GM23338 (cell line): ENCODE results near the gene PLAAT3. TPM values are rescaled to one million over a fixed set of nuclear protein-coding genes. Genes with fewer than 3 reads are reported as not detected.

ENCODE experiments used
- ATAC-seq: fragments of 200-7000 bp; cut with Tn5 transposase; 3 replicates; pipeline ENCODE4 v1.9.1; 2020
- DNase-seq: peaks from one replicate; pipeline ENCODE4 v3.0.0-alpha.2; 2015; ENCODE audit warnings: low spot score
- H2AFZ ChIP-seq: fragments of 200-600 bp; sonication (generic); 2 replicates; pipeline ENCODE4 v1.8.0; 2016; ENCODE audit warnings: antibody characterized with exemption, mild to moderate bottlenecking, moderate library complexity
- H3F3A ChIP-seq: fragments of 200-600 bp; sonication (generic); replicated peaks from 2 replicates; pipeline ENCODE4 v1.8.0; 2017; ENCODE audit warnings: antibody characterized with exemption, mixed run types, low read depth
- H3K27ac ChIP-seq: fragments of 200-600 bp; sonication (generic); 2 replicates; pipeline ENCODE4 v1.6.1; 2016; ENCODE audit warnings: low read depth
- H3K27me3 ChIP-seq: fragments of 200-600 bp; sonication (generic); 2 replicates; pipeline ENCODE4 v1.8.0; 2016; ENCODE audit warnings: mild to moderate bottlenecking, mixed run types, moderate library complexity; ENCODE audit not compliant: insufficient read depth
- H3K36me3 ChIP-seq: fragments of 200-600 bp; sonication (generic); 2 replicates; pipeline ENCODE4 v1.8.0; 2016; ENCODE audit warnings: mild to moderate bottlenecking; ENCODE audit not compliant: insufficient read depth
- H3K4me1 ChIP-seq: fragments of 200-600 bp; sonication (generic); 2 replicates; pipeline ENCODE4 v1.8.0; 2016; ENCODE audit warnings: mild to moderate bottlenecking, moderate library complexity; ENCODE audit not compliant: insufficient read depth
- H3K4me2 ChIP-seq: fragments of 200-600 bp; sonication (generic); 2 replicates; pipeline ENCODE4 v1.7.1; 2017; ENCODE audit warnings: mixed run types
- H3K4me3 ChIP-seq: fragments of 200-600 bp; sonication (generic); 2 replicates; pipeline ENCODE4 v1.6.1; 2016; ENCODE audit warnings: mixed run types
- H3K79me2 ChIP-seq: fragments of 200-600 bp; sonication (generic); replicated peaks from 2 replicates; pipeline ENCODE4 v1.8.0; 2017; ENCODE audit warnings: mild to moderate bottlenecking; ENCODE audit not compliant: insufficient read depth
- H3K9me2 ChIP-seq: fragments of 200-600 bp; sonication (generic); 2 replicates; pipeline ENCODE4 v1.8.0; 2017; ENCODE audit not compliant: insufficient read depth
- H4K20me1 ChIP-seq: fragments of 200-600 bp; sonication (generic); replicated peaks from 2 replicates; pipeline ENCODE4 v1.8.0; 2017; ENCODE audit warnings: mild to moderate bottlenecking; ENCODE audit not compliant: insufficient read depth
- H3K27ac Mint-ChIP-seq: 2 replicates; pipeline ENCODE4 v1.8.0; 2020; ENCODE audit warnings: inconsistent platforms, mild to moderate bottlenecking, moderate library complexity, mixed read lengths
- H3K27me3 Mint-ChIP-seq: 3 replicates; pipeline ENCODE4 v1.8.0; 2022; ENCODE audit warnings: low read depth, mild to moderate bottlenecking, moderate library complexity, mixed read lengths, inconsistent platforms; ENCODE audit not compliant: insufficient read depth, poor library complexity
- H3K36me3 Mint-ChIP-seq: 3 replicates; pipeline ENCODE4 v1.8.0; 2021; ENCODE audit warnings: low read depth, mild to moderate bottlenecking, inconsistent platforms, moderate library complexity, mixed read lengths
- H3K4me1 Mint-ChIP-seq: 3 replicates; pipeline ENCODE4 v1.8.0; 2020; ENCODE audit warnings: mild to moderate bottlenecking, inconsistent platforms, mixed read lengths
- H3K4me3 Mint-ChIP-seq: 3 replicates; pipeline ENCODE4 v1.8.0; 2021; ENCODE audit warnings: moderate library complexity, mild to moderate bottlenecking, inconsistent platforms, mixed read lengths
- H3K9me3 Mint-ChIP-seq: 3 replicates; pipeline ENCODE4 v1.8.0; 2020; ENCODE audit warnings: moderate library complexity, mild to moderate bottlenecking, inconsistent platforms, mixed read lengths
- CREB1 ChIP-seq: fragments of 250-450 bp; sonication (Bioruptor Pico); IDR thresholded peaks from 2 replicates; pipeline ENCODE4 v1.5.0; 2020; ENCODE audit warnings: low read depth, mild to moderate bottlenecking, moderate library complexity
- CTCF ChIP-seq, 2 experiments: fragments of 200-600 bp in 1 of 2; sonication (generic) in 1 of 2; conservative IDR thresholded peaks; 2 replicates each; pipeline versions ENCODE4 v1.5.1 to v1.6.1; 2016 to 2017; ENCODE audit warnings: antibody characterized with exemption in 2 of 2, low read depth in 2 of 2, mild to moderate bottlenecking in 2 of 2, moderate library complexity in 1 of 2
- ETS1 ChIP-seq: IDR thresholded peaks from 2 replicates; pipeline ENCODE4 v1.6.1; 2016; ENCODE audit warnings: antibody characterized with exemption
- EZH2 ChIP-seq: fragments of 200-600 bp; sonication (generic); IDR thresholded peaks from one replicate; pipeline ENCODE4 v1.8.0; 2017; ENCODE audit warnings: antibody characterized with exemption, mild to moderate bottlenecking, low read depth; ENCODE audit not compliant: unreplicated experiment
- EZH2phosphoT487 ChIP-seq: fragments of 200-600 bp; sonication (generic); IDR thresholded peaks from one replicate; pipeline ENCODE4 v1.8.1; 2018; ENCODE audit warnings: antibody characterized with exemption; ENCODE audit not compliant: unreplicated experiment
- JUNB ChIP-seq: IDR thresholded peaks from one replicate; pipeline ENCODE4 v1.6.1; 2016; ENCODE audit warnings: antibody characterized with exemption; ENCODE audit not compliant: unreplicated experiment
- NANOG ChIP-seq: IDR thresholded peaks from 2 replicates; pipeline ENCODE4 v1.6.1; 2016; ENCODE audit warnings: antibody characterized with exemption, borderline replicate concordance
- REST ChIP-seq: IDR thresholded peaks from one replicate; pipeline ENCODE4 v1.6.1; 2018; ENCODE audit warnings: antibody characterized with exemption; ENCODE audit not compliant: unreplicated experiment
- STAT1 ChIP-seq: IDR thresholded peaks from one replicate; pipeline ENCODE4 v1.6.1; 2016; ENCODE audit warnings: antibody characterized with exemption; ENCODE audit not compliant: unreplicated experiment
- ZNF114 ChIP-seq: fragments of 250-450 bp; sonication (Bioruptor Pico); IDR thresholded peaks from 2 replicates; pipeline ENCODE4 v1.5.0; 2020; ENCODE audit warnings: mild to moderate bottlenecking, moderate library complexity
- ZNF331 ChIP-seq: fragments of 250-450 bp; sonication (Bioruptor Pico); IDR thresholded peaks from 2 replicates; pipeline ENCODE4 v1.5.0; 2020; ENCODE audit warnings: low read depth, mild to moderate bottlenecking, moderate library complexity
- ZNF462 ChIP-seq: fragments of 250-450 bp; sonication (Bioruptor Pico); IDR thresholded peaks from 2 replicates; pipeline ENCODE4 v1.5.0; 2020; ENCODE audit warnings: mild to moderate bottlenecking, moderate library complexity
- polyA plus RNA-seq: library from polyadenylated mRNA; unstranded; fragments of >200 nt; fragmentation: Nextera tagmentation; extraction: Ambion mirVana; gene quantifications from 2 replicates; pipeline ENCODE4 v1.2.1, GENCODE V29; 2016
- total RNA-seq: library from RNA; depleted of rRNA; stranded (reverse); fragments of >200 nt; shearing (Covaris generic); gene quantifications from 2 replicates; pipeline ENCODE4 v1.2.3, GENCODE V29; 2014

The PLAAT3 gene
- total and polyA plus RNA-seq, 2 experiments from 2014 or later, result 61.1 to 262 TPM

- H3K4me3 Mint-ChIP-seq, result no peak within 1 kb of the TSS
- no peaks in the 10 kb centered on the region for H3K36me3 ChIP-seq
- H3K27ac Mint-ChIP-seq, result no peak within 1 kb of the TSS
Measured at GRCh38 chr11:63563201-63564055, 50.8 kb downstream of the PLAAT3 start, which contains the start of gene PLAAT2. TSS of gene PLAAT2 (minus strand) at chr11:63563379. CDS start at chr11:63563324, 55 bp downstream.

More at GRCh38 chr11:63563201-63564055, 50.8 kb downstream of the PLAAT3 start, which contains the start of gene PLAAT2:
- H3K27me3 ChIP-seq, result no peaks in the 10 kb centered on the region
- peaks cover 12% of the 10 kb centered on the region for H3K4me1 ChIP-seq
- TF ChIP-seq ZNF331 (CRISPR knock-in tag) (no peak), JUNB (no peak), NANOG (no peak), STAT1 (no peak), EZH2 (no peak), ETS1 (no peak), ZNF114 (CRISPR knock-in tag) (no peak), CTCF (conservative IDR thresholded peaks at IDR 0.05; ENCODE audit: low read depth in 2 of 2) (no peak), REST (no peak), CREB1 (CRISPR knock-in tag) (no peak), ZNF462 (CRISPR knock-in tag) (no peak), EZH2phosphoT487 (no peak)
- DNase-seq (no peak), ATAC-seq (no peak)
- peaks cover 14% of the 10 kb centered on the region for H3K9me2 ChIP-seq
- Mint-ChIP-seq H3K9me3 (no peaks in the 10 kb centered on the region), H3K4me1 (peaks cover 17% of the 10 kb centered on the region; the same call in 2 of the 3 replicates), H3K27me3 (peaks cover 3% of the 10 kb centered on the region), H3K36me3 (no peaks in the 10 kb centered on the region)
- no peak within 1 kb of the TSS for H3K4me2 ChIP-seq
- H3K79me2 ChIP-seq, result no peaks in the 10 kb centered on the region
- H3K27ac ChIP-seq, result no peak within 1 kb of the TSS
- no peaks in the 10 kb centered on the region for H4K20me1 ChIP-seq
- no peak within 1 kb of the TSS for H3K4me3 ChIP-seq
- H2AFZ ChIP-seq, result no peak within 1 kb of the TSS
- H3F3A ChIP-seq, result no peaks in the 10 kb centered on the region
